GM19328 (cell line): ENCODE results near the gene RADIL.

Experiments used
- ATAC-seq: cut with Tn5 transposase; IDR thresholded peaks from one replicate; pipeline ENCODE4 v1.9.1; 2021; ENCODE audit warnings: mild to moderate bottlenecking, moderate library complexity; ENCODE audit not compliant: unreplicated experiment

Gene RADIL

GRCh38 chr7:4759211-4759610 lies 124.3 kb downstream of the RADIL start:
- ATAC-seq: no peak

- no peak for ATAC-seq
Measured at GRCh38 chr7:4758791-4759190, 124.7 kb downstream of the RADIL start.

GRCh38 chr7:4758111-4758510 lies 125.4 kb downstream of the RADIL start:
- ATAC-seq: no peak

- no peak for ATAC-seq
Measured at GRCh38 chr7:4755045-4755444, 128.5 kb downstream of the RADIL start.

GRCh38 chr7:4754433-4755010 lies 129.0 kb downstream of the RADIL start:
- ATAC-seq: no peak

DNA sequence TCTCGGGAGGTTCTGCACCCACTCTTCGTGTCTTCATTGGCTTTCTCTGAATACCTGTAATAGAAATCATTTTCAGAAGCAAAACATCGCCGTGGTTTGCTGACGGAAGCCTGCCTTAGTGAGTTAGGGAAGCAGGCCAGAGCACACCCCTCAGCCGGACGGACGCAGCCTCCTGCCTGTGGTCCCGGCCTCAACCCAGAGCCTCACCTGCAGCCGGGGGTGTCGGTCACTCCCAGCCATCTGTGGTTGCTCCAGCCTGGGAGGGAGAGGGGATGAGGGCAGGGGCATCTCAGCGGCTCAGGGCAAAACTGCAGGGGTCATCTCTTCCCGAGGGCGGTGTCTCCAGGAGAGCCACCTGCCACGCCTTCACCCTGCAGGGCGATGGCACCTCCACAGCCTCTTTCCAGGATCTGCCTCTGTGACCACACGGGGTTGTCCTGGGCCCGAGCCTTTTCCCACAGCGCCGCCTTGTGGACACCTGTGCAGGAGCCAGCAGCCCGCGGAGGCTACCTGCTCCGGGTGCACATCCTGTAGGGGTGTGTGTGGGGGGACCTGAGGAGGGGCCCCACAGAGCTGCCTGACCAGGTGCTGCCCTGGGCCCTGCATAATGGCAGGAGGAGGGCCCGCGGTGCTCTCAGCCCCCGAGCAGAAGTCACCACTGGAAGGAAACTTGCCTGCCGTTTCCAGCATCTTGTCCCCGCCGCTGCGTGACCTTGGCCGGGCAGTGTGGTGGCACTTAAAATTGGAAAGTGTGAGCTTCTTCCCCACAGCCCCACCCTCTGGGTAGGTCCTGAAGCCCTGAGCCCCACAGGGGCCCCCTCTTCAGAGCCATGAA lies 129.7 kb downstream of the RADIL start:
- ATAC-seq: peak; percentile 77

DNA sequence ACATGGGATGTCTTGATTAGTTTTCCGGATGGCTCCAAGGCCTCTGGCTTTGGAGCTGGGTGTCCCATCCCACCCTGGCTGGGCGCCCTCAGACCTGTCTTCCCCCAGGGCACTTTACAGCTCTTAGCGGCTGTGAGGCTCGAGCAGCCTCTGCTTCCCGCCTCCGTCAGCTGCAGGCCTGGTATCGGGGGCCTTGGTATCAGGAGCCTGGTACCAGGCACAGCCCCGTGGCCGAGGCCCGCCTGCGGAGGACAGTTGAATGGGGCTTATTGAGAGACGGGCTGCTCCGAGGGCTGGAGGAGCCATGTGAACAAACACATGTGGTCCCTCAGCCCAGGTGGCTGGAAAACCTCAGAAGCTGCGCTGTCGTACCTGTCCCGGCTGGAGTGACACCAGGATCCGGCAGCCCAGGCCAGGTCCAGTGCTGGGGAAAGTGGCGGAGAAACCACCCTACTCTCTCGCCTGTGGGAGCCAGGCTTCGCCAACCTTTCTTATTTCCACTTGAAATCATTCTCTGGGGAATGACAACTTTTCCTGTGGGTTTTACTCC lies 132.0 kb downstream of the RADIL start:
- ATAC-seq: no peak

GRCh38 chr7:4749798-4750197 lies 133.7 kb downstream of the RADIL start:
- no peak for ATAC-seq

DNA sequence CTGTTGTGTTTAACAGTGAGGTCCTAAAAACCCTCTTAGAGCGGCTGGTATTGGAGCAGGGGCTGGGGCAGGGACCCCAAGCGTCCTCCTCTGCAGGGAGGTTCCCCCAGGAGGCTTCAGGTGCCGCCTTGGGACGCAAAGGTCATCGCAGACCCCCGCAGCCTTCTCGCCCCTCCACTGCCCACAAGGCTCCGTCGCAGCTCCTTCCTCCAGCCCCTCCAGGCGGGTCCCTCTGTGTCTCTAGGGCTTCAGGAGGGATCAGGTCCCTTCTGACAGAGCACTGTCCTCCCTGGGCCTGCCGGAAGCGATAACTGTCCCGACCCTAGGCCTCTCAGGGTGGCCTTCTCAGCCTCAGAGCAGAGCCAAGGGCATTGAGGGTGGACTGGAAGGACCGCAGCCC lies 134.2 kb downstream of the RADIL start:
- ATAC-seq: no peak
